RWPE2 (cell line): Measurements from ENCODE around the gene BCAN.
A peak's percentile ranks its signal among the peaks of the same experiment; 100 is the strongest.

ENCODE experiments used
- ATAC-seq: fragments of 200-7000 bp; cut with Tn5 transposase; 3 replicates; pipeline ENCODE4 v1.9.1; 2021; ENCODE audit warnings: low read depth
- DNase-seq: peaks from one replicate; pipeline ENCODE4 v3.0.0-alpha.2; 2020; ENCODE audit warnings: low spot score
- H3K27ac ChIP-seq: fragments of 450-650 bp; 2 replicates; pipeline ENCODE4 v1.5.1; 2017; ENCODE audit warnings: mild to moderate bottlenecking; ENCODE audit not compliant: poor library complexity, severe bottlenecking
- H3K27me3 ChIP-seq: fragments of 250-450 bp; sonication (Bioruptor Pico); 2 replicates; pipeline ENCODE4 v1.5.1; 2021; ENCODE audit warnings: mild to moderate bottlenecking, moderate library complexity; ENCODE audit not compliant: insufficient read depth, poor library complexity, severe bottlenecking
- H3K36me3 ChIP-seq: fragments of 250-450 bp; sonication (Bioruptor Pico); 2 replicates; pipeline ENCODE4 v1.5.1; 2020; ENCODE audit warnings: low read depth, mild to moderate bottlenecking, moderate library complexity
- H3K4me1 ChIP-seq: fragments of 250-450 bp; sonication (Bioruptor Pico); 2 replicates; pipeline ENCODE4 v1.5.1; 2021; ENCODE audit warnings: mild to moderate bottlenecking, moderate library complexity; ENCODE audit not compliant: insufficient read depth, poor library complexity, severe bottlenecking
- H3K4me3 ChIP-seq: fragments of 250-450 bp; sonication (Bioruptor Pico); 2 replicates; pipeline ENCODE4 v1.5.1; 2021; ENCODE audit warnings: mild to moderate bottlenecking, moderate library complexity; ENCODE audit not compliant: severe bottlenecking
- H3K9me3 ChIP-seq: fragments of 250-450 bp; sonication (Bioruptor Pico); 2 replicates; pipeline ENCODE4 v1.5.1; 2021; ENCODE audit warnings: mild to moderate bottlenecking, moderate library complexity; ENCODE audit not compliant: severe bottlenecking
- TF ChIP-seq, protein P1 (sequence below): fragments of 450-650 bp; IDR thresholded peaks from one replicate; pipeline ENCODE4 v1.5.1; 2017; ENCODE audit warnings: mild to moderate bottlenecking, moderate library complexity; ENCODE audit not compliant: poor library complexity, severe bottlenecking

The BCAN gene

DNA sequence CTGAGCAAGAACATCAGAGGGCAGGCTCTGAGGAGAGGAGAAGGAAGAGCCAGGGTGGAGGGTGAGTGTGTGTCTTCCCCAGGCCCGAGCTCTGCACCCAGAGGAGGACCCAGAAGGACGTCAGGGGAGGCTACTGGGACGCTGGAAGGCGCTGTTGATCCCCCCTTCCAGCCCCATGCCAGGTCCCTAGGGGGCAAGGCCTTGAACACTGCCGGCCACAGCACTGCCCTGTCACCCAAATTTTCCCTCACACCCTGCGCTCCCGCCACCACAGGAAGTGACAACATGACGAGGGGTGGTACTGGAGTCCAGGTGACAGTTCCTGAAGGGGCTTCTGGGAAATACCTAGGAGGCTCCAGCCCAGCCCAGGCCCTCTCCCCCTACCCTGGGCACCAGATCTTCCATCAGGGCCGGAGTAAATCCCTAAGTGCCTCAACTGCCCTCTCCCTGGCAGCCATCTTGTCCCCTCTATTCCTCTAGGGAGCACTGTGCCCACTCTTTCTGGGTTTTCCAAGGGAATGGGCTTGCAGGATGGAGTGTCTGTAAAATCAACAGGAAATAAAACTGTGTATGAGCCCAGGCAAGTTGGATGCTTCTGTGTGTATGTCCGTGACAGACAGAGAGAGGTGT is 17.1 kb downstream of the BCAN start:
- Histone ChIP-seq H3K9me3 (no peaks in the 10 kb centered on the region), H3K4me3 (no peak overlapping the region), H3K27ac (peak overlapping the region; percentile 94), H3K4me1 (peaks cover 16% of the 10 kb centered on the region), H3K27me3 (peaks cover 17% of the 10 kb centered on the region), H3K36me3 (no peaks in the 10 kb centered on the region)
- DNase-seq (no peak), ATAC-seq (no peak)
- TF ChIP-seq, protein P1, sequence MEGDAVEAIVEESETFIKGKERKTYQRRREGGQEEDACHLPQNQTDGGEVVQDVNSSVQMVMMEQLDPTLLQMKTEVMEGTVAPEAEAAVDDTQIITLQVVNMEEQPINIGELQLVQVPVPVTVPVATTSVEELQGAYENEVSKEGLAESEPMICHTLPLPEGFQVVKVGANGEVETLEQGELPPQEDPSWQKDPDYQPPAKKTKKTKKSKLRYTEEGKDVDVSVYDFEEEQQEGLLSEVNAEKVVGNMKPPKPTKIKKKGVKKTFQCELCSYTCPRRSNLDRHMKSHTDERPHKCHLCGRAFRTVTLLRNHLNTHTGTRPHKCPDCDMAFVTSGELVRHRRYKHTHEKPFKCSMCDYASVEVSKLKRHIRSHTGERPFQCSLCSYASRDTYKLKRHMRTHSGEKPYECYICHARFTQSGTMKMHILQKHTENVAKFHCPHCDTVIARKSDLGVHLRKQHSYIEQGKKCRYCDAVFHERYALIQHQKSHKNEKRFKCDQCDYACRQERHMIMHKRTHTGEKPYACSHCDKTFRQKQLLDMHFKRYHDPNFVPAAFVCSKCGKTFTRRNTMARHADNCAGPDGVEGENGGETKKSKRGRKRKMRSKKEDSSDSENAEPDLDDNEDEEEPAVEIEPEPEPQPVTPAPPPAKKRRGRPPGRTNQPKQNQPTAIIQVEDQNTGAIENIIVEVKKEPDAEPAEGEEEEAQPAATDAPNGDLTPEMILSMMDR, result no peak

DNA sequence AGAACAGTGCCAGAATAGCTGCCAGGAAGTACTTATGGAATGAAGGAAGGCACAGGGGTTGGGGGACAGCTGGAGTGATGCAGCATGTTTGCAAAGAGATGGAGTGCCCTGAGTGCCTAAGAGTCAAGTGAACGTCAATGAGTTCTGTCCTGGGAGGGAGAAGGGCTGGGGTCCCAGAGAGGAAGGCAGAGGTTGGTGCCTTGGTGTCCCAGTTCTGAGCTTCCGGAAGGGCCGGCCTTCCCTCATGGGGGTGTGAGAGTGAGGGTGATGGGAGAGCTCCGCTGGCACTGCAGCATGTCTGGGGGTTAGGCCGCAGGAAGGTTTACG is 17.7 kb downstream of the BCAN start:
- peak overlapping the region; percentile 94 for H3K27ac ChIP-seq

DNA sequence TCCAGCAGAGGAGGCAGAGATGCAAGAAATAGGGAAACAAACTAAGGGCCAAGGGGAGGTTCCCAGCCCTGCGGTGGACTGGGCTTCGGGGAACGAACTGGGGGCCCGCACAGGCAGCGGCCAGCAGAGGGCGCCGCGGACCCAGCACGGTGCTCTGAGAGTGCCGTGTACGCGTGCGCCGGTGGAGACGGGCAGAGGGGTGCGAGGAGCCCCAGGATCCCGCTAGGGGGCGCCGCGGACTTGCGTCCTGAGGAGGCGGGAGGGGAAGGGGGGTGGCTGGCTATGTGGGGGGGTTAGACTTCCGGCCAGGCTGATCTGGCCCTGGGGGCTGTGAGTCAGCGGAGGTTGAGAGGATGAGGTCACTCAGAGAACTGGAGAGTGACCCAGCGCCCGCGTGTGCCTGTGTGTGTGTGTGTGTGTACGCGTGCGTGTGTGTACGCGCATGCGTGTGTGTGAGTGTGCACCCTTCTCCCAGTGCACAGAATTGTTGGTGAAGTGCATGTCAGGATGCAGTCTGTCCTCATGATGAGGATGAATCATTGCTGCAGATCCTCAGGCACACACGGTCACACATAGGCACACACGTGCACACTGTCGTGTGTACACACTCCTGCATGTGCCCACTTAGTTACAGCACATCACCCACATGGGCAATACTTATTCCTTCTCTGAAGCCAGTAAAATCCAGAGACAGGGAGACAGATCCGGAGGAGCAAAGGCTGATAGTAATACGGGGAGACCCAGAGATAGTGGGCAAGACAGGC is 18.3 kb downstream of the BCAN start:
- no peaks in the 10 kb centered on the region for H3K9me3 ChIP-seq
- peaks cover 17% of the 10 kb centered on the region for H3K27me3 ChIP-seq
- ATAC-seq, result peak; percentile 67
- H3K36me3 ChIP-seq, result no peaks in the 10 kb centered on the region
- peaks cover 16% of the 10 kb centered on the region for H3K4me1 ChIP-seq
- peak overlapping the region; percentile 60 for H3K4me3 ChIP-seq
- TF ChIP-seq, protein P1, result peak; percentile 99
- H3K27ac ChIP-seq, result peak overlapping the region; percentile 94
- peak; percentile 97 for DNase-seq

More for the DNA sequence above, 17.7 kb downstream of the BCAN start:
- Histone ChIP-seq H3K36me3 (no peaks in the 10 kb centered on the region), H3K4me3 (no peak overlapping the region), H3K27me3 (peaks cover 17% of the 10 kb centered on the region), H3K9me3 (no peaks in the 10 kb centered on the region), H3K4me1 (peaks cover 16% of the 10 kb centered on the region)
- TF ChIP-seq, protein P1, result no peak
- DNase-seq, result no peak
- ATAC-seq, result no peak

DNA sequence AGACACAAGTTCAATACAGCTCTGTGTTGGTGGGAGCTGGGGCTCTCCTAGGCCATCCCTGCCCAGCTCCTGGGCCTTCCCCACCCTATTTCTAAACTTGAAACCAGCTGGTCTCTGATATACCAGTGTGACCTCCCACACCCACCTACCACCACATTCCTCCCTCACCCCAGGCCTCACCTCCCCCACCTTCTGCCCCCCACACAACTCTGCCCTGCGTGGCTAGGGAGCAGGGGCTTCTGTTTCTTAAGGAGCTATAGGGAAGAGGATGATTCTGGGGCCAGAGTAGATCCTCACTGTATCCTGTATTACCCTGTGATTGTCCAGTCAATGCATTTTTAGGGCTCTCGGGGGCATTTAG is 18.8 kb downstream of the BCAN start:
- Histone ChIP-seq H3K4me3 (peak overlapping the region; percentile 60), H3K27me3 (peaks cover 17% of the 10 kb centered on the region), H3K9me3 (no peaks in the 10 kb centered on the region), H3K27ac (peak overlapping the region; percentile 94), H3K36me3 (no peaks in the 10 kb centered on the region), H3K4me1 (peaks cover 16% of the 10 kb centered on the region)
- no peak for DNase-seq
- peak; percentile 20 for ATAC-seq
- TF ChIP-seq, protein P1, result no peak
